Measurements from ENCODE around the gene TMEM214. TPM values are rescaled to one million over a fixed set of nuclear protein-coding genes. Genes with fewer than 3 reads are reported as not detected.

The TMEM214 gene
- total and polyA plus RNA-seq, 2 experiments from 2014 or later, result 74.9 to 75.7 TPM

GRCh38 chr2:27010139-27010538 lies 22.6 kb upstream of the TMEM214 start:
- Histone ChIP-seq H3K9ac (no peak overlapping the region), H4K20me1 (ENCODE audit: insufficient read depth) (no peaks in the 10 kb centered on the region), H3K27ac (no peak overlapping the region), H3K79me2 (ENCODE audit: insufficient read depth) (no peaks in the 10 kb centered on the region), H3K27me3 (replicated peaks; ENCODE audit: insufficient read depth) (no peaks in the 10 kb centered on the region), H3K4me3 (no peak overlapping the region), H3K36me3 (ENCODE audit: low read depth) (no peaks in the 10 kb centered on the region), H3F3A (ENCODE audit: insufficient read depth) (peaks cover 19% of the 10 kb centered on the region), H3K9me2 (ENCODE audit: insufficient read depth) (no peaks in the 10 kb centered on the region), H3K9me3 (ENCODE audit: low read depth) (no peaks in the 10 kb centered on the region), H2AFZ (no peak overlapping the region), H3K4me2 (ENCODE audit: unreplicated experiment) (no peak overlapping the region), H3K4me1 (ENCODE audit: insufficient read depth) (peaks cover 14% of the 10 kb centered on the region)
- no peak for DNase-seq
- in situ Hi-C loops (cut with MboI), result loop anchor here (10.0 kb wide), 1 partner anchor 45 kb away; no protein-coding TSS in a partner anchor
- TF ChIP-seq EZH2phosphoT487 (IDR thresholded peaks at IDR 0.05; ENCODE audit: insufficient read depth, low read depth), result no peak
- no peak for TF ChIP-seq EZH2 (IDR thresholded peaks at IDR 0.05; ENCODE audit: insufficient read depth, poor library complexity, severe bottlenecking)
- WGBS, 2 experiments (ENCODE audit: low coverage in 1 of 2, low lambda C conversion rate in 2 of 2, missing lambda C conversion rate in 2 of 2), result 74 to 85% methylated on average over 3 of the region's 3 CpGs

- in situ Hi-C loops (cut with MboI), result loop anchor here (10.0 kb wide), 1 partner anchor 49 kb away; no protein-coding TSS in a partner anchor
- Histone ChIP-seq H3K27me3 (replicated peaks; ENCODE audit: insufficient read depth) (no peaks in the 10 kb centered on the region), H3K4me1 (ENCODE audit: insufficient read depth) (peaks cover 30% of the 10 kb centered on the region), H3K9me3 (ENCODE audit: low read depth) (no peaks in the 10 kb centered on the region), H3K9me2 (ENCODE audit: insufficient read depth) (no peaks in the 10 kb centered on the region), H3K9ac (no peak overlapping the region), H3K27ac (no peak overlapping the region), H2AFZ (no peak overlapping the region), H3K79me2 (ENCODE audit: insufficient read depth) (no peaks in the 10 kb centered on the region), H3K36me3 (ENCODE audit: low read depth) (no peaks in the 10 kb centered on the region), H3K4me2 (ENCODE audit: unreplicated experiment) (no peak overlapping the region), H3K4me3 (no peak overlapping the region), H4K20me1 (ENCODE audit: insufficient read depth) (no peaks in the 10 kb centered on the region), H3F3A (ENCODE audit: insufficient read depth) (peaks cover 27% of the 10 kb centered on the region)
- TF ChIP-seq EZH2 (IDR thresholded peaks at IDR 0.05; ENCODE audit: insufficient read depth, poor library complexity, severe bottlenecking) (no peak), EZH2phosphoT487 (IDR thresholded peaks at IDR 0.05; ENCODE audit: insufficient read depth, low read depth) (no peak)
- WGBS, 2 experiments (ENCODE audit: low coverage in 1 of 2, low lambda C conversion rate in 2 of 2, missing lambda C conversion rate in 2 of 2), result 95 to 98% methylated on average over 4 of the region's 4 CpGs
- no peak for DNase-seq
Observed at GRCh38 chr2:27013738-27014137, 19.0 kb upstream of the TMEM214 start.

- TF ChIP-seq EZH2 (IDR thresholded peaks at IDR 0.05; ENCODE audit: insufficient read depth, poor library complexity, severe bottlenecking), result no peak
- no peak for TF ChIP-seq EZH2phosphoT487 (IDR thresholded peaks at IDR 0.05; ENCODE audit: insufficient read depth, low read depth)
- H3K9me2 ChIP-seq (ENCODE audit: insufficient read depth), result no peaks in the 10 kb centered on the region
- H3K4me1 ChIP-seq (ENCODE audit: insufficient read depth), result peaks cover 30% of the 10 kb centered on the region
- no peaks in the 10 kb centered on the region for H3K9me3 ChIP-seq (ENCODE audit: low read depth)
- H3K79me2 ChIP-seq (ENCODE audit: insufficient read depth), result no peaks in the 10 kb centered on the region
- no peak overlapping the region for H2AFZ ChIP-seq
- no peaks in the 10 kb centered on the region for H3K36me3 ChIP-seq (ENCODE audit: low read depth)
- in situ Hi-C loops (cut with MboI), result loop anchor here (10.0 kb wide), 1 partner anchor 50 kb away; no protein-coding TSS in a partner anchor
- no peak overlapping the region for H3K4me3 ChIP-seq
- 87% methylated on average over 8 of the region's 8 CpGs for WGBS, 2 experiments (ENCODE audit: low coverage in 1 of 2, low lambda C conversion rate in 2 of 2, missing lambda C conversion rate in 2 of 2)
- H4K20me1 ChIP-seq (ENCODE audit: insufficient read depth), result no peaks in the 10 kb centered on the region
- no peak overlapping the region for H3K4me2 ChIP-seq (ENCODE audit: unreplicated experiment)
- H3K27me3 ChIP-seq (replicated peaks; ENCODE audit: insufficient read depth), result no peaks in the 10 kb centered on the region
- H3K27ac ChIP-seq, result no peak overlapping the region
- no peak for DNase-seq
- H3K9ac ChIP-seq, result no peak overlapping the region
- peaks cover 20% of the 10 kb centered on the region for H3F3A ChIP-seq (ENCODE audit: insufficient read depth)
Observed at GRCh38 chr2:27014771-27015433, 17.9 kb upstream of the TMEM214 start.

DNA sequence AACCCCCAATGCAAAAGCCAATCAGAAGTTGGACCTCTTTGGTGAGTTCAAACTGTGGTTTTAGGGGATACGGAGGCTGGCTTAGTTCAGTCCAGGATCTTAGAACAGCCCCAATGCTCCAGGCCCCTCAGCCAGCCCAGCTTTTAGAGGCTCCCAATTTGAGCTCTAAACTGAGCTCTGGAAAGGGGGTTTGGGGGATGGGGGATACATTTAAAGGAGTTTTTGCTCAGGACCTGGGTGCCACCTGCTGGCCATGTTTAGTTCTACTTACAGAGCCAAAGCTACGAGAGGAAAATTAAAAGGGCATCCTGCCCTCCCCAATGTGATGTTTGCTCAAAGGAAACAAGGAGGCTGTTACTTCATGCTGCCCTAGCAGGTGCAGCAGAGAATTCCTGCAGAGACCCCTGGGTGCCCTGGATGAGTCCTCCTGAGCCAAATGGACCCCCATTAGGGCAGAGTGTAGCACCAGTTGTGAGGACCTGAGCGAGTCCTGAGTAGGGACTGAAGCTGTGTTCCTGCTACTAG lies 15.9 kb upstream of the TMEM214 start:
- WGBS, 2 experiments (ENCODE audit: low coverage in 1 of 2, low lambda C conversion rate in 2 of 2, missing lambda C conversion rate in 2 of 2), result 52 to 58% methylated on average over 3 of the region's 3 CpGs
- no peak overlapping the region for H3K4me2 ChIP-seq (ENCODE audit: unreplicated experiment)
- peaks cover 15% of the 10 kb centered on the region for H3F3A ChIP-seq (ENCODE audit: insufficient read depth)
- peaks cover 28% of the 10 kb centered on the region for H3K4me1 ChIP-seq (ENCODE audit: insufficient read depth)
- TF ChIP-seq EZH2phosphoT487 (IDR thresholded peaks at IDR 0.05; ENCODE audit: insufficient read depth, low read depth) (no peak), EZH2 (IDR thresholded peaks at IDR 0.05; ENCODE audit: insufficient read depth, poor library complexity, severe bottlenecking) (no peak)
- H3K4me3 ChIP-seq, result no peak overlapping the region
- H4K20me1 ChIP-seq (ENCODE audit: insufficient read depth), result no peaks in the 10 kb centered on the region
- no peaks in the 10 kb centered on the region for H3K9me3 ChIP-seq (ENCODE audit: low read depth)
- no peak overlapping the region for H2AFZ ChIP-seq
- H3K36me3 ChIP-seq (ENCODE audit: low read depth), result no peaks in the 10 kb centered on the region
- no peaks in the 10 kb centered on the region for H3K79me2 ChIP-seq (ENCODE audit: insufficient read depth)
- in situ Hi-C loops (cut with MboI), result loop anchor here (10.0 kb wide), 1 partner anchor 52 kb away; no protein-coding TSS in a partner anchor
- H3K9me2 ChIP-seq (ENCODE audit: insufficient read depth), result no peaks in the 10 kb centered on the region
- no peaks in the 10 kb centered on the region for H3K27me3 ChIP-seq (replicated peaks; ENCODE audit: insufficient read depth)
- H3K27ac ChIP-seq, result no peak overlapping the region
- H3K9ac ChIP-seq, result no peak overlapping the region
- peak; percentile 84 for DNase-seq
